ENCODE results near the gene LIN28A. TPM values are rescaled to one million over a fixed set of nuclear protein-coding genes. Genes with fewer than 3 reads are reported as not detected.

LIN28A gene
- total RNA-seq, 1 experiment from 2014 or later, result 0.15 TPM

DNA sequence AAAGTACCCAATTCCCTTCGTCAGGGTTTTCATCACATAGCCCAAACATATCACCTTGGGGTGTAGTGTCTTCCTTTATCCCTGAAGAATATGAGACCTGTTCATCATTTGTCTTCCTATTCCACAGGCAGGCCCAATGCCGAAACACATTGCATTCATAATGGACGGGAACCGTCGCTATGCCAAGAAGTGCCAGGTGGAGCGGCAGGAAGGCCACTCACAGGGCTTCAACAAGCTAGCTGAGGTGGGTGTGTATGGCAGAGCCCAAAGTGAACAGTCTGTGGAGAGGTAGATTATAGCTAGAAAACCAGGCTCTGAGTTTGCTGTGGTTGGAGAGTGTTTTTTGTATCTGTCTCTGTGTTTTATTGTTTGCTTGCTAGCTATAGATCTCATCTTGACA, 27.4 kb downstream of the LIN28A start:
- TF ChIP-seq, protein P1, sequence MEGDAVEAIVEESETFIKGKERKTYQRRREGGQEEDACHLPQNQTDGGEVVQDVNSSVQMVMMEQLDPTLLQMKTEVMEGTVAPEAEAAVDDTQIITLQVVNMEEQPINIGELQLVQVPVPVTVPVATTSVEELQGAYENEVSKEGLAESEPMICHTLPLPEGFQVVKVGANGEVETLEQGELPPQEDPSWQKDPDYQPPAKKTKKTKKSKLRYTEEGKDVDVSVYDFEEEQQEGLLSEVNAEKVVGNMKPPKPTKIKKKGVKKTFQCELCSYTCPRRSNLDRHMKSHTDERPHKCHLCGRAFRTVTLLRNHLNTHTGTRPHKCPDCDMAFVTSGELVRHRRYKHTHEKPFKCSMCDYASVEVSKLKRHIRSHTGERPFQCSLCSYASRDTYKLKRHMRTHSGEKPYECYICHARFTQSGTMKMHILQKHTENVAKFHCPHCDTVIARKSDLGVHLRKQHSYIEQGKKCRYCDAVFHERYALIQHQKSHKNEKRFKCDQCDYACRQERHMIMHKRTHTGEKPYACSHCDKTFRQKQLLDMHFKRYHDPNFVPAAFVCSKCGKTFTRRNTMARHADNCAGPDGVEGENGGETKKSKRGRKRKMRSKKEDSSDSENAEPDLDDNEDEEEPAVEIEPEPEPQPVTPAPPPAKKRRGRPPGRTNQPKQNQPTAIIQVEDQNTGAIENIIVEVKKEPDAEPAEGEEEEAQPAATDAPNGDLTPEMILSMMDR (conservative IDR thresholded peaks at IDR 0.05; ENCODE audit: low read depth, low read length), result no peak
- no peak for TF ChIP-seq EZH2 (IDR thresholded peaks at IDR 0.05; ENCODE audit: borderline replicate concordance, low read depth, low read length, poor library complexity, severe bottlenecking)
- Histone ChIP-seq H3K27me3 (replicated peaks; ENCODE audit: insufficient read depth, low read depth, low read length, poor library complexity) (no peaks in the 10 kb centered on the region), H3K27ac (ENCODE audit: low read depth, low read length, poor library complexity, severe bottlenecking) (no peak overlapping the region), H3K4me3 (ENCODE audit: low read depth, low read length, poor library complexity, severe bottlenecking) (no peak overlapping the region), H3K9me3 (ENCODE audit: low read depth, low read length, poor library complexity, severe bottlenecking) (no peaks in the 10 kb centered on the region), H3K36me3 (ENCODE audit: insufficient read depth, low read length, poor library complexity, severe bottlenecking) (peaks cover 57% of the 10 kb centered on the region), H3K4me1 (ENCODE audit: insufficient read depth, low read length, poor library complexity, severe bottlenecking) (peaks cover 5% of the 10 kb centered on the region)
- intact Hi-C loops (cut with micrococcal nuclease; ENCODE audit: unreplicated experiment), result no loop called here
- ChIA-PET POLR2A (ENCODE audit: low non-redundant PET) (no interaction called here), CTCF (no interaction called here)
- DNase-seq (ENCODE audit: low spot score), result no peak
- no TSS peak for BruUV-seq (replicated peaks)

DNA sequence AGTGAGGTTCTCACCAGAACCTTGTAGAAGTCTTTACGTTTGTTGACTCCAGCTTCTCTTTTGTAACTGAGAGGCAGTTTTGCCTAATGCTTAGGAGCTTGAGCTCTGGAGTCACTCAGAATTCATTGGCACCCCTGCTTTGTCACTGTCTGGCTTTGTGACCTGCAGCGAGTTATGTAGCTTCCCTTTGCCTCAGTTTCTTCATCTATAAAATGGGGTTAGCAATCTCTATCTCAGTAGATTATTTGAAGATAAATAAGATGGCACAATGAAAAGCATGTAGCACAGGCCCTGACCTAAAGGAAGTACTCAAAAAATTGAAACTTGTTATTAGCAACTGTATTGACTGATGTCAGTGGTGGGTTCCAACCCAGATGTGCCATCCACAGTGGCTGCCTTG, 29.6 kb downstream of the LIN28A start:
- no TSS peak for BruUV-seq (replicated peaks)
- Histone ChIP-seq H3K4me3 (ENCODE audit: low read depth, low read length, poor library complexity, severe bottlenecking) (no peak overlapping the region), H3K27me3 (replicated peaks; ENCODE audit: insufficient read depth, low read depth, low read length, poor library complexity) (no peaks in the 10 kb centered on the region), H3K36me3 (ENCODE audit: insufficient read depth, low read length, poor library complexity, severe bottlenecking) (peaks cover 65% of the 10 kb centered on the region), H3K27ac (ENCODE audit: low read depth, low read length, poor library complexity, severe bottlenecking) (no peak overlapping the region), H3K9me3 (ENCODE audit: low read depth, low read length, poor library complexity, severe bottlenecking) (no peaks in the 10 kb centered on the region), H3K4me1 (ENCODE audit: insufficient read depth, low read length, poor library complexity, severe bottlenecking) (no peaks in the 10 kb centered on the region)
- CTCF ChIA-PET, result no interaction called here
- POLR2A ChIA-PET (ENCODE audit: low non-redundant PET), result no interaction called here
- no peak for DNase-seq (ENCODE audit: low spot score)
- intact Hi-C loops (cut with micrococcal nuclease; ENCODE audit: unreplicated experiment), result no loop called here
- no peak for TF ChIP-seq EZH2 (IDR thresholded peaks at IDR 0.05; ENCODE audit: borderline replicate concordance, low read depth, low read length, poor library complexity, severe bottlenecking)
- TF ChIP-seq, protein P1 (conservative IDR thresholded peaks at IDR 0.05; ENCODE audit: low read depth, low read length), result no peak

GRCh38 chr1:26449868-26450267, 39.3 kb downstream of the LIN28A start:
- ChIA-PET CTCF (no interaction called here), POLR2A (ENCODE audit: low non-redundant PET) (no interaction called here)
- Histone ChIP-seq H3K9me3 (ENCODE audit: low read depth, low read length, poor library complexity, severe bottlenecking) (no peaks in the 10 kb centered on the region), H3K4me1 (ENCODE audit: insufficient read depth, low read length, poor library complexity, severe bottlenecking) (no peaks in the 10 kb centered on the region), H3K4me3 (ENCODE audit: low read depth, low read length, poor library complexity, severe bottlenecking) (no peak overlapping the region), H3K27me3 (replicated peaks; ENCODE audit: insufficient read depth, low read depth, low read length, poor library complexity) (no peaks in the 10 kb centered on the region), H3K27ac (ENCODE audit: low read depth, low read length, poor library complexity, severe bottlenecking) (no peak overlapping the region), H3K36me3 (ENCODE audit: insufficient read depth, low read length, poor library complexity, severe bottlenecking) (peaks cover 20% of the 10 kb centered on the region)
- BruUV-seq (replicated peaks), result no TSS peak
- DNase-seq (ENCODE audit: low spot score), result no peak
- TF ChIP-seq, protein P1 (conservative IDR thresholded peaks at IDR 0.05; ENCODE audit: low read depth, low read length), result no peak
- no peak for TF ChIP-seq EZH2 (IDR thresholded peaks at IDR 0.05; ENCODE audit: borderline replicate concordance, low read depth, low read length, poor library complexity, severe bottlenecking)
- intact Hi-C loops (cut with micrococcal nuclease; ENCODE audit: unreplicated experiment), result no loop called here
